A549 treated with CpdA at 1 μM for 4 hours (cell line): ENCODE results near the gene SLA2. TPM values are rescaled to one million over a fixed set of nuclear protein-coding genes. Genes with fewer than 3 reads are reported as not detected.

Experiments used
- total RNA-seq: library from RNA; stranded (reverse); fragments of 200-300 nt; extraction: Qiagen RNA extraction; gene quantifications from 5 replicates; pipeline ENCODE4 v1.2.3, GENCODE V29; 2022; ENCODE audit warnings: low read depth

The SLA2 gene
- 0.01 to 0.06 TPM in 2 of 5 replicates, not detected in the others for total RNA-seq

DNA sequence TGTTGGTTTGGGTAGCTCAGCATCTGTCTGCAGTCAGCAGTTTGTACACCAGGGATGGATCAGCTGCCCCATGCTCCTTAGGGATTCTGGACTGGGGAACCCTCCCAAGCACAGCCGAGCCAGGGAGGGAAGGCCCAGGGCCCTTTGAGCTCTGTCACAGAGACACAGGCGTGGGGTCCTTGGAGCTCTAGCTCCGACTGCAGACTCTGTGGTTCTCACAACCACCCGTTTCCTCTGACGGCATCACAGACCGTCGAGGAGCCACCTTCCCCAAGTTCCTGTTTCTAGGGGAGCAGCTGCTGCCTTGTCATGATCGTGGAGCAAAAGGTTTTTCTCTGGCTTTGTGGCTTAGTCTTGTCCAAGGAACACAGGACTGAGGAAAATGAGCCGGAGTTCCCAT lies at the start of gene SLA2:
TSS of gene SLA2 (minus strand) at position 199 of the 400 bp plus-strand sequence. CDS start 4,861 bp downstream, outside the sequence.

DNA sequence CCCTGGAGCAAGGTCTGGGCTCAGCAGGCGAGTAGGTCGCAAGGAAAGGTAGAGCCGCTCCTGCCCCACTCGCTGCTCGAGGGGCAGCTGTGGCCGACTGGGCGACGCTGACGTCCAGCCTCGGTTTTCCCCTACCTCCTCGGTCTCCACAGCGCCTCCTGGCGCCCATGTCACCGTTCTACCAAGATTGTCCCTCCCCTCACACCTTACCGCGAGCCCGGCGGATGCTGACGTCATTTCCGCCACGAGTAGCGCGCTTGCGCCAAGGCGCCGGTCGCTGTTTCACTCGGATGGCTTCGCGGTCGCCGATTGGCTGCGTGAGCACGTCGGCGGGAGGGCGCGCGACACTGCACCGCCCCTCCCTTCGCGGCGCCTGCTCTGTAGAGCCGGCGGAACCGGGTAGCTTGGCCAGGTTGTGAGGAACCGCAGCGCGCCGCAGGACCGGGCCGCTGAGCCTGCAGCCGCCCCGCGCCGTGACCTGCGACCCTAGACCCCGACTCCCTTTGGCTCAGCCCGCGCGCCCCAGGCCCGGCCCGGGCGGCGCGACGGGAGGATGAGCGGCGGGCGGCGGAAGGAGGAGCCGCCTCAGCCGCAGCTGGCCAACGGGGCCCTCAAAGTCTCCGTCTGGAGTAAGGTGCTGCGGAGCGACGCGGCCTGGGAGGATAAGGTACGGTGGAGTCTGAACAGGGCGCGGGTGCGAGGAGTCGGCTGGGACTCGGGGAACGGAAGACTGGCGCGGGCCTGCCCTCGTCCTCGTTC lies 40.4 kb downstream of the SLA2 start, which contains the start of gene RAB5IF:
TSS of gene RAB5IF (plus strand) at position 381 of the 759 bp plus-strand sequence. CDS start at position 554, 173 bp downstream.

DNA sequence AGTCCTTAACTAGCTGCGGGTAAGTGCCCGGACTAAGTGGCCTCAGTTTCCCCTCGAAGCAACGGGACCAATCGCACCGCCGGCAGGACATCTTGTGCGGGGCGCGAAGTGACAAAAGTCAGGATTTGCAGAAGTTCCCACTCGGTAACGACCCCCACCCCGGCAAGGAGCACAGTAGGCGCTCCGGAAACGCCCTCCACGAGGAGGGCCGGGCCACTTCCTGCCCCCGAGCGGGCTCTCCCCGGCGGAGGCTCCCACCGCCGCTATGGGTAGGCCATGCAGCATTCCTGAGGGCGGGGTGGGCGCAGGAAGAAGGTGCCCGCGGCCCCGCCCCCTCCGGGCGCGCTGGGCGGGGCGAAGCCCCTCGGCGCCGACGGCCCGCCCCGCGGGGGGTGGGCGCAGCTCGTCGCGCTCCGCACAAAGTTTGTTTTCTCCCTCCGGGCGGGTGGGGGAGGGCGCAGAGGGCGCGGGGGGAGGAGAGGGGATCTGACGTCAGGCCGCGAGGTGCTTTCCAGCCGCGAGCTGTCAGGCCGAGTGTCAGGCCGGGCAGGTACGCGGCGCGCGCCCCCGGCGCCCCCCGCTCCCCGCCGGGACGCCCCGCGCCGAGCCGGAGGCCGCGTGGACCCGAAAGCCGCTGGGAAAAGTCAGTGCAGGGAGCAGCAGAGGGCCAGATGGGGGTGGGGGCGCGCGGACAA lies 72.7 kb downstream of the SLA2 start, which contains the start of gene TGIF2:
TSS of gene TGIF2 (plus strand) at position 495 of the 695 bp plus-strand sequence. CDS start 5,178 bp downstream, outside the sequence.

Other genes starting within 250 kb of the SLA2 start
- 13.3 to 24.3 TPM (median 19.1 TPM) in 5 replicates for gene MYL9, start 104.7 kb downstream of the SLA2 start, total RNA-seq
- gene TGIF2, start 72.6 kb downstream of the SLA2 start, total RNA-seq, result 4.6 to 6.2 TPM (median 5.0 TPM) in 5 replicates
- gene RAB5IF, start 40.4 kb downstream of the SLA2 start, total RNA-seq, result 183 to 308 TPM (median 275 TPM) in 5 replicates
- 20.4 to 23.8 TPM (median 22.1 TPM) in 5 replicates for gene NDRG3, start 99.9 kb upstream of the SLA2 start, total RNA-seq
- 23.4 to 31.5 TPM (median 26.1 TPM) in 5 replicates for gene DSN1, start 127.6 kb upstream of the SLA2 start, total RNA-seq
- gene TLDC2, start 229.9 kb upstream of the SLA2 start, total RNA-seq, result not detected in 5 replicates